NCI-H2227 (cell line): Measurements from ENCODE around the gene POLR3H.
A peak's percentile ranks its signal among the peaks of the same experiment; 100 is the strongest.

Experiments
- DNase-seq: peaks from one replicate; lab custom pipeline; 2025; ENCODE audit not compliant: unreplicated experiment; lab: John Stamatoyannopoulos, UW

Gene POLR3H

GRCh38 chr22:41522813-41523212 is 21.5 kb downstream of the POLR3H start:
- no peak for DNase-seq

GRCh38 chr22:41521126-41521525 is 23.1 kb downstream of the POLR3H start:
- no peak for DNase-seq

DNA sequence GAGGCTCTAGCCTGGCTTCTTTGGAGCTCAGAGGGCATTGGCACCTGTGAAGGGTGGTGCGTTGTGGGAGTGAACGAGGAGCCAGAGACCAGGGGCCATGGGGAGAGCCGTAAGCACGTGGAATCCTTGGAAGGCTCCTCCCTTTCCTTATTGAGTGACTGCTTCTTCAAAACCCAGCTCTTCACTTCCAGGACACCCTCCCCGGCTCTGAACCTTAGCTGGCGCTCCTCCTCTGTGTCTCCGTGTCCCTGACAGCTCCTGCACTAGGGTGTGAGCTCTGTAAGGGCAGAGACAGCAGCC is 26.3 kb downstream of the POLR3H start:
- DNase-seq: no peak

- peak; percentile 70 for DNase-seq
Measured at GRCh38 chr22:41517172-41518047, 26.9 kb downstream of the POLR3H start.

GRCh38 chr22:41516462-41516861 is 27.8 kb downstream of the POLR3H start:
- DNase-seq: no peak

GRCh38 chr22:41513391-41513790 is 30.9 kb downstream of the POLR3H start:
- DNase-seq: no peak

GRCh38 chr22:41512421-41513194 is 31.7 kb downstream of the POLR3H start:
- peak; percentile 59 for DNase-seq

DNA sequence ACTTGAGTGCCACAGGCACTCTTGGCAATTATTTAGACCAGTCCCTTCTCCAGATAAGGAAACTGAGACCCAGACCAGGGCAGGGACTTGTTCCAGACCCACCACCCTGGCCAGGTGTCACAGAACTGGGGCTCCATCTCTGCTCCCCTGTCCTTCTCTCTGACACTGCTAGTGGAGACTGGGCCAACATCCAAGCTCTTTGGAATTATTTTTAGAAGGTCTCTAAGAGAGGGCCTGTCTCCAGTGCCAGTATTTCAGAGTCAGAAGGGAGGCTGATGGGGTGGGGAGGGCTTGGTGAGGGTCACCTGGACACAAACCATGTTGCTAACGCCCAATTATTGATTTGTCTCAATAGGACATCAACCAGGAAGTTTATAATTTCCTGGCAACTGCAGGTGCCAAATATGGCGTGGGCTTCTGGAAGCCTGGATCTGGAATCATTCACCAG is 32.7 kb downstream of the POLR3H start:
- no peak for DNase-seq

DNA sequence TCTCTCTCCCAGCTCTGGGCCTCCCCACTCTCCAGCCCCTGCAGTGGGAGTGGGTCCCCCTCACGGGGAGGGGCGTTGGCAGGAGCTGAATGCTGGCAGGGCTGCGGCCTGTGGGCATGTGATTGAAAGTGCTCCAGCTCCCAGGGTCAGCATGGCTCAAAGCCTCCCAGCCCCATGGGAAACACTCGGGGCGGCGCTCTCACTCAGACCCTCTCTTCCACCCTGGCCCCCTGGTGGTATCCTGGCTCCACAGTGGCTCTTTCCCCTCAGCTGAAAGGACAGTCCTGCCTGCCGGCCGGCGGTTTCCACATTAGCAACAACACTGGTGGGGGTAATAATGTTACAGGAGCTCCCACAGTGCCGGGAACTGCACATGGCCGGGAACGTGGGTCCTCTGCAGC is 35.5 kb downstream of the POLR3H start:
- no peak for DNase-seq

DNA sequence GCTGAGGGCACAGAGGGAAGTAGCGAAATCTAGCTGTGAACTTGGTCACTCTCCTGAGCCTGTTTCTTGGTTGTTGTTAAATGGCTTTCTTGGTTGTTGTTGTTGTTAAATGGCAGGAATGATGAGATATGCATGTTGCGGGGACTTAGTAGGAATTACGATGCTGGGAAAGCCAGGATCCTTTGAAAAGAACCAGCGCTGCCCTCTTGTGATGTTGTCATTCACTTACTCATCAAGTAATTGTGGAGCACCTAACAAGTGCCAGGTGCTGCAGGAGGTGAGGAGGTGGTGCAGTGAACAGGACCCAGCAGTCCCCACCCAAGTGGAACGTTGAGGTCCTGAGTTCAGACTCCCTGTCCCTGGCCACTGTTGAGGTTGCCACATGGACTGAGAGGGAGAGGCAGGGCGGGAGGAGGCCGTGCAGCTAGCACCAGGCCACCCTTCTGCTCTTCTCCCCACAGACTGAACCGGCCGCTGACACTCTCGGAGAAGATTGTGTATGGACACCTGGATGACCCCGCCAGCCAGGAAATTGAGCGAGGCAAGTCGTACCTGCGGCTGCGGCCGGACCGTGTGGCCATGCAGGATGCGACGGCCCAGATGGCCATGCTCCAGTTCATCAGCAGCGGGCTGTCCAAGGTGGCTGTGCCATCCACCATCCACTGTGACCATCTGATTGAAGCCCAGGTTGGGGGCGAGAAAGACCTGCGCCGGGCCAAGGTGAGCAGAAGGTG is 36.8 kb downstream of the POLR3H start:
- no peak for DNase-seq

DNA sequence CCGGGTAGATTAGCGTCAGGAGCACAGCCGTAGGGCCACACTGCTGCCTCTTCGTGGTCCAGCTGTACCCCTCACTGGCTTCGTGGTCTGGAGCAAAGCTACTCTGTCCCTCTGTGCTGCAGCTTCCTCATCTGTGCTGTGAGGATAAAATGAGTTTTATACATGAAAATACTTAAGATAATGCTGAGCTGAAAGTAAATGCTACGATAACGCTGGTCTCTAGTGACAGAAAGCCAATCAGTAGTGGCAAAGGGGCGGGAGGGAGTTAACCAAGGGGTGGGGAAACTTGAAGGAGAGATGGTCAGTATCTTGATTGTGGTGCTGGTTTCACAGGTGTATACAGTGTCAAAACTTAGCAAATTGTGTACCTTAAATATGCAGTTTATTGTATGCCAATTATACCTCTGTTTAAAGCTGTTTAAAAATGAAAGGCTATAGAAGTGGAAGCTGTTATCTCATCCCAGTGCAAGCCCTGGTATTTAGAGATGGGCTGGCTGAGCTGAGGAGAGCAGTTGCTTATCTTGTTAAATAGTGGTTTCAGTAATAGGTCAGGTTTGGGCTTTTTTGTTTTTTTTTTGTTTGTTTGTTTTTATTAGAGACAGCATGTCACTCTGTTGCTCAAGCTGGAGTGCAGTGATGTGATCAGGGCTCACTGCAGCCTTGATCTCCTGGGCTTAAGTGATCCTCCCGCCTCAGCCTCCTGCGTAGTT is 38.6 kb downstream of the POLR3H start:
- DNase-seq: no peak

GRCh38 chr22:41504816-41505215 is 39.5 kb downstream of the POLR3H start:
- no peak for DNase-seq

DNA sequence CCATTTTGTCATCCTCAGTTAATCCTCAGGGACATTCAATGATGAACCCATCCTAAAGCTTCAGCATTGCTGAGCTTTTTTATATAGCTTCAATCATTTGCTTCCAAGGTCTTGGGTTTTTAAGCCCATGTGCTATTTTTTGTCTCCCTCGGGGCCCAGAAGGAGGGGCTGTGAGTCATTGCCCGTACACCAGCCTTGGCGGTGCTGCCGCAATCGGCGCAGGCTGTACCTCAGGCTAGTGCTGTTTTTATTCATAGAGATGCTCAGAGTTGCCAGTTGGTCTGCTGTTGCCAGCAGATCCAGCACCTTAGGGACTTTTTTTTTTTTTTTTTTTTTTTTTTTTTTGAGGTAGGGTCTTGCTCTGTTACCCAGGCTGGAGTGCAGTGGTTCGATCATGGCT is 39.9 kb downstream of the POLR3H start:
- DNase-seq: no peak

- DNase-seq: no peak
Measured at GRCh38 chr22:41501209-41501608, 43.1 kb downstream of the POLR3H start.

DNA sequence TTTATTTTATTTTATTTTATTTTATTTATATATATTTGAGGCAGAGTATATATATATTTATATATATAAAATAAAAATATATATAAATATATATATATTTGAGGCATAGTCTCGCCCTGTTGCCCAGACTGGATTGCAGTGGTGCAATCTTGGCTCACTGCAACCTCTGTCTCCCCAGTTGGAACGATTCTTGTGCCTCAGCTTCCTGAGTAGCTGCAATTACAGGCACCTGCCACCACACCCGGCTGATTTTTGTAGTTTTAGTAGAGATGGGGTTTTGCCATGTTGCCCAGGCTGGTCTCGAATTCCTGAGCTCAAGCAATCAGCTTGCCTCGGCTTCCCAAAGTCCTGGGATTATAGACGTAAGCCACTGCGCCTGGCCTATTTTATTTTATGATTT is 44.0 kb downstream of the POLR3H start:
- DNase-seq: no peak

- DNase-seq: no peak
Measured at GRCh38 chr22:41499624-41500280, 44.5 kb downstream of the POLR3H start.

DNA sequence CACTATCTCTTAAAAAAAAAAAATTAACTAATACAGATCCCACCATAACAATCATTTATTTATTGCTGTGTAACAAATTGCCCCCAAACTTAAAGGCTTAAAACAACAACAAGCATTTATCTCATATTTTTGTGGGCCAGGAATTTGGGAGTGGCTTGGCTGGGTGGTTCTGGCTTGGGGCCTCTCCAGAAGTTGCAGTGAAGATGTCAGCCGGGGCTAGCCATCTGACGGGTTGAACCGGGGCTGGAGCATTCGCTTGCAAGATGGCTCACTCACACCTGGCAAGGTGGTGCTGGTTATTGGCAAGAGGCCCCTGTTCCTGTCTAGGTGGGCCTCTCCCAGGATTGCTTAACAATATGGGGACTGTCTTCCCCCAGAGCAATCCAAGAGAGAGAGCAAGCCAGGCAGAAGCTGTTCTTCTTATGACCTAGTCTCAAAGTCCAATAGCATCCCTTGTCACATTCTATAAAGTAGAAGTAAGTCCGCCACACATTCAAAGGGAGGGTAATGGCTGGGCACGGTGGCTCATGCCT is 45.9 kb downstream of the POLR3H start:
- DNase-seq: no peak

DNA sequence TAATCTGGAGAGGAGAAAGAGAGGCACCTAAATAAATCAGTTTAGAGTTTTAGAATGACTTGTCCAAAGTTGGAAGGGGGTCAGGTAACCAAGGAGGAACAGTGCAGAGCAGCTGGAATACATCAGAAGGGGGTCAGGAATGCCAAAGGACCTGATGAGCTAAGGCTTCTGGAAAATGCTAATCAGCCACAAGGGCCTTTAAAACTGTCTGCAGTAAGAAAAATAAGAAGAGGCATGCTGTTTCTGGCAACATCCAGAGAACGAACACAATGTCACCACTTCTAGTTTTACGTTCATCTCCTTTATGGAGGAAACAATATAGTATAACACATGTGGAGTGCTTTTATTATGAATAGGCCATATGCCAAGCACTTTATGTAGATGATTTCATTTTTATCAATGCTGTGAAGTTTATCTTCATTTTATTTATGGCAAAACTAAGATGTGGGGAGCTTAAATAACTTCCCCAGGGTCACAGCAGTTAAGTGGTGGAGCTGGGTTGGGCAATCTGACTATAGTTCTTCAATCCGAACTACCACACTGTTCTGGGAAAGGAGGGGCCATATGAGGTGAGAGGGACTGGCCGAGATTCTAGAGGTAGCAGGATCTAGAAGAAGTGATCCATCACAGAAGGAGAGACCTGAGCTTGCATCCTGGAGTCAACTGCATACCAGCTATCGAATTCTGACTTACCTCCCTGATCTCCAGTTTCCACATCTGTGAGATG is 52.7 kb downstream of the POLR3H start:
- DNase-seq: no peak

DNA sequence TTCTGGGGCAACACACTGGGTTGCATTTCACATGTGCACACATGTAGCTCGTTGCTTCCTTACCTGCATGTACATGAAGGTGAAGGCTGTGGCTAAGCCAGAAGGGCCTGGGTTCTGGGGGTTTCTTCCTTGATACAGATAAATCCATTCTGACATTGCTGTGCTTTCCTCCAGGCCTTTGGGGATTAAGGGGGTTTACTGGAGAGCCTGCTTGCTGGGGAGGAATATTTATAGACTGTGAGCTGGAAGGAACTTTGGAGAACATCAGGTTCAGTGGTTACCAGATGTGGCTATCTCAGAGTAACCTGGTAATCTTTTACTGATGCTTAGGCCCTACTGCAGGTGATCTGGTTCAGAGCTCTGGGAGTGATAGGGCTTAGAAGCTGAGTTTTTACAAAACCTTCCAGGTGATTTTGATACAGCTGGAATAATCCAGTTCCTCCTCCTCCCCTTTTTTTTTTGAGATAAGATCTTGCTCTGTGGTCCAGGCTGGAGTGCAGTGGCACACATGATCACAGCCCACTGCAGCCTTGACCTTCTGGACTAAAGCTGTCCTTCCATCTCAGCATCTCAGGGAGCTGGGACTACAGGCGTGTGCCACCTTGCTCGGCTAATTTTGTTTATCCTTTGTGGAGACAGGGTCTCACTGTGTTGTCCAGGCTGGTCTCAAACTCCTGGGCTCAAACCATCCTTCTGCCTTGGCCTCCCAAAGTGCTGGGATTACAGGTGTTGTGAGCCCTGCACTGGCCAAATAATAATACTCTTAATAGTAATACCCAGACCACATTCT is 55.5 kb downstream of the POLR3H start:
- no peak for DNase-seq
